RWPE2 (cell line): ENCODE results near the gene PRR18.

Experiments
- ATAC-seq: fragments of 200-7000 bp; cut with Tn5 transposase; 3 replicates; pipeline ENCODE4 v1.9.1; 2021; ENCODE audit warnings: low read depth
- DNase-seq: peaks from one replicate; pipeline ENCODE4 v3.0.0-alpha.2; 2020; ENCODE audit warnings: low spot score
- H3K27ac ChIP-seq: fragments of 450-650 bp; 2 replicates; pipeline ENCODE4 v1.5.1; 2017; ENCODE audit warnings: mild to moderate bottlenecking; ENCODE audit not compliant: poor library complexity, severe bottlenecking
- H3K27me3 ChIP-seq: fragments of 250-450 bp; sonication (Bioruptor Pico); 2 replicates; pipeline ENCODE4 v1.5.1; 2021; ENCODE audit warnings: mild to moderate bottlenecking, moderate library complexity; ENCODE audit not compliant: insufficient read depth, poor library complexity, severe bottlenecking
- H3K36me3 ChIP-seq: fragments of 250-450 bp; sonication (Bioruptor Pico); 2 replicates; pipeline ENCODE4 v1.5.1; 2020; ENCODE audit warnings: low read depth, mild to moderate bottlenecking, moderate library complexity
- H3K4me1 ChIP-seq: fragments of 250-450 bp; sonication (Bioruptor Pico); 2 replicates; pipeline ENCODE4 v1.5.1; 2021; ENCODE audit warnings: mild to moderate bottlenecking, moderate library complexity; ENCODE audit not compliant: insufficient read depth, poor library complexity, severe bottlenecking
- H3K4me3 ChIP-seq: fragments of 250-450 bp; sonication (Bioruptor Pico); 2 replicates; pipeline ENCODE4 v1.5.1; 2021; ENCODE audit warnings: mild to moderate bottlenecking, moderate library complexity; ENCODE audit not compliant: severe bottlenecking
- H3K9me3 ChIP-seq: fragments of 250-450 bp; sonication (Bioruptor Pico); 2 replicates; pipeline ENCODE4 v1.5.1; 2021; ENCODE audit warnings: mild to moderate bottlenecking, moderate library complexity; ENCODE audit not compliant: severe bottlenecking
- CTCF ChIP-seq: fragments of 450-650 bp; IDR thresholded peaks from one replicate; pipeline ENCODE4 v1.5.1; 2017; ENCODE audit warnings: mild to moderate bottlenecking, moderate library complexity; ENCODE audit not compliant: poor library complexity, severe bottlenecking

The PRR18 gene

GRCh38 chr6:166338854-166339253 lies 30.7 kb upstream of the PRR18 start:
- H3K4me3 ChIP-seq = no peak overlapping the region
- peaks cover 38% of the 10 kb centered on the region for H3K36me3 ChIP-seq
- no peaks in the 10 kb centered on the region for H3K9me3 ChIP-seq
- no peaks in the 10 kb centered on the region for H3K27me3 ChIP-seq
- DNase-seq = no peak
- no peak for ATAC-seq
- H3K27ac ChIP-seq = no peak overlapping the region
- peaks cover 5% of the 10 kb centered on the region for H3K4me1 ChIP-seq
- TF ChIP-seq CTCF = no peak

DNA sequence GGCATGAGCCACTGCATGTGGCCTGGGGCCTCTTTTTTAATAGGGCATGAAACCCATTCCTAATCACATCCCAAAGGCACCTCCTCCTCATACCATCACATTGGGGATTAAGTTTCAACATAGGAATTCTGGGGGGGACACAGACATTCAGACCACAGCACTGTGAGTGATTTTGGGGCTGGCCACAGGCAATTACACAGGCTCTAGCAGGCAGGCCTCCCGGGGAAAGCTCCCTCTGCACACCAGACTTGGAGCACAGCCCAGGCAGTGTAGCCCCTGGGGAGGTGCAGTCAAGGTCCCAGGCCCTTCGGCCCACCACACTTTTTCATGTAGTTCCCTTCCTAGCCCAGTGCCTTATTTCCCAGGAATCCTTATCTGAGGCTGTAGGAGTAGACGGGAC lies 28.7 kb upstream of the PRR18 start:
- no peaks in the 10 kb centered on the region for H3K27me3 ChIP-seq
- peaks cover 39% of the 10 kb centered on the region for H3K36me3 ChIP-seq
- H3K27ac ChIP-seq = no peak overlapping the region
- H3K9me3 ChIP-seq = no peaks in the 10 kb centered on the region
- no peak for TF ChIP-seq CTCF
- DNase-seq (no peak), ATAC-seq (no peak)
- H3K4me1 ChIP-seq = no peaks in the 10 kb centered on the region
- no peak overlapping the region for H3K4me3 ChIP-seq

DNA sequence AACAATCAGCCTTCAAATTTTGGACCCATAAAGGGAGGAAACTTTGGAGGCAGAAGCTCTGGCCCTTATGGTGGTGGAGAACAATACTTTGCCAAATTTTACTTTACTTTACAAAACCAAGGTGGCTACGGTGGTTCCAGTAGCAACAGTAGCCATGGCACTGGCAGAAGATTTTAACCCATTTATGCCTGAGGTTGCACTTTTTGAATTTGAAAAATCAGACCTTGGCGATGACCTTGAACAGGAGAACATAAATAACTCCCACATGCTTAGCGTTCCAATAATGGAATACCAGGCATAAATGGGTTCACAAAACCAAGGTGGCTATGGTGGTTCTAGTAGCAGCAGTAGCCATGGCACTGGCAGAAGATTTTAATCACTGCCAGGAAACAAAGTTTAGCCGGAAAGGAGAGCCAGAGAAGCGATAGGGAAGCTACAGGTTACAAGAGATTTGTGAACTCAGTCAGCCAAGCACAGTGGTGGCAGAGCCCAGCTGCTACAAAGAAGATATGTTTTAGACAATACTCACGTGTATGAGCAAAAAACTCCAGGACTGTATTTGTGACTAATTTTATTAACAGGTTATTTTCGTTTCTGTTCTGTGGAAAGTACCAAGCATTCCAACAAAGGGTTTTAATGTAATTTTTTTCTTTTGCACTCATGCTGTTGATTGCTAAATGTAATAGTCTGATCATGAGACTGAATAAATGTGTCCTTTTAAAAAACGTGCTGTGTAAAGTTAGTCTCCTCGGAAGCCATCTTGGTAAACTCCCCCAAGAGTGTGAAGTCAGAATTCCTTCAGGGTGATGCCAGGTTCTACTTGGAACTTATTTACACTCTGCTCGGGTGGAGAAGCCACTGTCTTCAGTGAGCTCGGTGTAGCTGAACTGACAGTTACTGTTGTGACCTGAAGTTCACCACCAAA lies 27.4 kb upstream of the PRR18 start:
- DNase-seq (no peak), ATAC-seq (no peak)
- no peaks in the 10 kb centered on the region for H3K4me1 ChIP-seq
- TF ChIP-seq CTCF = no peak
- H3K36me3 ChIP-seq = peaks cover 44% of the 10 kb centered on the region
- no peaks in the 10 kb centered on the region for H3K27me3 ChIP-seq
- no peak overlapping the region for H3K27ac ChIP-seq
- H3K9me3 ChIP-seq = no peaks in the 10 kb centered on the region
- no peak overlapping the region for H3K4me3 ChIP-seq

- no peak for TF ChIP-seq CTCF
- ATAC-seq (no peak), DNase-seq (no peak)
- H3K4me3 ChIP-seq = no peak overlapping the region
- H3K9me3 ChIP-seq = no peaks in the 10 kb centered on the region
- H3K4me1 ChIP-seq = no peaks in the 10 kb centered on the region
- H3K27ac ChIP-seq = no peak overlapping the region
- no peaks in the 10 kb centered on the region for H3K27me3 ChIP-seq
- H3K36me3 ChIP-seq = peaks cover 49% of the 10 kb centered on the region
Measured at GRCh38 chr6:166334878-166335277, 26.7 kb upstream of the PRR18 start.
